Erythroblast (primary cell): ENCODE data around the gene ADPRHL1.
"Not testable (repeated sequence)": the region's sequence is repeated elsewhere in the genome, so short reads cannot be mapped to it uniquely, and the experiment has no call there.

Experiments
- DNase-seq, 2 experiments: peaks; one replicate each; lab custom pipeline; 2025; lab: John Stamatoyannopoulos, UW
- GATA1 ChIP-seq: IDR thresholded peaks from 2 replicates; pipeline ENCODE4 v1.6.1; 2011; ENCODE audit warnings: low read depth, mild to moderate bottlenecking, control low read depth, low read length, moderate library complexity
- POLR2A ChIP-seq: IDR thresholded peaks from 2 replicates; pipeline ENCODE4 v1.6.1; 2011; ENCODE audit warnings: mild to moderate bottlenecking, low read length

The ADPRHL1 gene

DNA sequence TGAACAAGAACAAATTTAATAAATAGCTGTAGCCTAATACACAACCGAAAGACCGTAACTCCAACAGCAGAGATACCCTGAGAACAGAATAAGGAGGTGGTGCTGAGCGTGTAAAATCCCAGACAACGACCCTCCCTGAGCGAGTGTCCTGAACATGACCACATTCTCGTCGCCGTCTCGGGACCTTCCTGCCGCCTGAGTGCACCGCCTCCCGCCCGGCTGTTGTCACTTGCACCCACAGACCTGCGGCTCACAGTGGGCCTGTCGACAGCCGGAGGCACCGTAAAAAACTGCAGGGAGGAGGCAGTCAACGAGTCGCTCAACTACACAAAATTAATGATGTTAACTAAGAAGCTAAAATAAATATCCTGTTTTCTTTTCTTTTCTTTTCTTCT lies 53.5 kb downstream of the ADPRHL1 start:
- TF ChIP-seq POLR2A, result no peak
- no peak for TF ChIP-seq GATA1
- DNase-seq, result no peak

DNA sequence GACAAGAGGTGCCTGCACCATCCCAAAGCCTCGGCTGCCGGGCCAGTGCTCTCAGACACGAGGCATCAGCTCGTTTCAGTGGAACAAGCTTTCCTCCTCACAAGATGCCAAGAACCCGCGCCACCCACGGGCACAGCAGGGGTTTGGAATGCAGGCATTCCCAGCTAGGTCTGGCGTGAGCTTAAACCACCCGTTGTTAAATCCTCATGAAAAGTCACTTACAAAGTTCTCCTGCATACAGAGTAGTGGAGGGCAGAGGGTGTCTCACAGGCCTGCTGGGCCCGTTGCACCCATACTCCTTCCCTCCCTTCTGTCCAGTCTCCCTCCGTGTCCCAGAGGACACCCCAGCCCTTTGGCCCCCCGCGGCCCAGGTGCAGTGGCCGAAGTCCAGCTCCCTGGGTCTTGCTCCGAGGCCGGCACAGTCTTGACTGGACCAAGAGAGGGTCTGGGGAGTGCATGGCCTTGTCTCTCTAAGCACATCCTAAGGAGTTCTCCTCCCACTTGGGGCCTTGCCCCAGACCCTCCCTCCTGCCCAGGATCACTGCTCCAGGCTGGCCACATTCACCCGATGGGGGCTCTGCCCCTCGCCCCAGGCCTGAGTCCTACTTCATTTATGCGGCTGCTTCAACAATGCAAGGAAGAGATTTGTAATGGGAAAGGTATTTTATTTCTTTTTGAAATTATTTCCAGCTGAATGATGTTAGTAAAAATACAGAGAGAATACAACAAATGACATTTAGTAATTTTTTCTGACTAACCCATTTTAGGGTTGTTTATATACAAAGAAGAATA lies 54.1 kb downstream of the ADPRHL1 start:
- no peak for DNase-seq
- TF ChIP-seq GATA1 (no peak), POLR2A (no peak)

DNA sequence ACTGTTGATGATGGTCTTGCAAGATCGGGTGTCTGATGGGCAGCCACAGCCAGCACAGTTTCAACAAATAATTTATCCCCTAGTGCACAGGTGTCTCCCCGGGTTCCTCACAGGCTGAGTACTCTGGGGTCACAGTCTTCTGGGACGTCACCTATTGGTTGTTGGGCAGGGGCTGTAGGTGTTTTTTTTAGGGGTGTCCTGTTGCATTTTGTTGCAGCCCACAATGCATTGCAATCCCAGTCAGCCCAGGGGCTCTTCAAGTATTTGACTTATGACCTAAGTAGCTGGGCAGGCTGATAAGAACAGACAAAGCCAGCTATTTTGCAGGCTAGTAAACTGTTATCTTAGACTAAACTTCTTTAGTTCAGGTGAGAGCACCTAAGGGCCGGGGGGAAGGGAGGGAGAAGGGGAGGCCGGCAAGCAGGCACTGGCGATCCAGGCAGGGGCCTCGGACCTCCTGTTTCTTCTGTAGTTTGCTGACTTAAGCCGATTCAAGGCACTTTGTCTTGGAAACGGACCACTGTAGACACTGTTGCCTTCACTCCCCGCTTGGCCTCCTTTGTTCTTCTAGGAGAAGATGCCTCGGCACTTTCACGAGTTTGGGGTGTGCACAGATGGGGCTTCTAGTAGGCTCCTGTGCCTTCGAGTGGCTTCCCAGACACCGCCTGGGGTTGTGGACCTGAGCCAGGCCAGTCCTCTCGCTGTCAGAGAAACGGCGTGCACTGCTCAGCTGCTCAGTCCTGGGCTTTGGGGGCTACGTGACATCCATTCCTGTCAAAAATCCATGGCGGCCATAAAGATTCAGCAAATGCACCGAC lies 55.5 kb downstream of the ADPRHL1 start:
- no peak for DNase-seq
- TF ChIP-seq GATA1 (no peak), POLR2A (no peak)

DNA sequence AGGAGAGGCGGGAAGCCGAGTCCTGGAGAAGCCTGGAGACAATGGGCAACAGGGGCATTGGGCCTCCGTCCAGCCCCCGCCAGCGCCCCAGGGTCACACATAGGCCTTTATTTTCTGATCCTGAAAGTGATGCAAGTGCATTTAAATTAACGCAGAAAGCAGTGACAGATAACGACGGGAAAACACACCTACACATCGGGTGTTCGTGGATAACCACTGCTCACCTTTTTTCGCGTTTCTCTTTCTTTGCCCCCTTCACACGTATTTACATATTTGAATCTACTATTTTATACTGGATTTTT lies 59.0 kb downstream of the ADPRHL1 start:
- no peak for DNase-seq
- TF ChIP-seq POLR2A (no peak), GATA1 (no peak)

DNA sequence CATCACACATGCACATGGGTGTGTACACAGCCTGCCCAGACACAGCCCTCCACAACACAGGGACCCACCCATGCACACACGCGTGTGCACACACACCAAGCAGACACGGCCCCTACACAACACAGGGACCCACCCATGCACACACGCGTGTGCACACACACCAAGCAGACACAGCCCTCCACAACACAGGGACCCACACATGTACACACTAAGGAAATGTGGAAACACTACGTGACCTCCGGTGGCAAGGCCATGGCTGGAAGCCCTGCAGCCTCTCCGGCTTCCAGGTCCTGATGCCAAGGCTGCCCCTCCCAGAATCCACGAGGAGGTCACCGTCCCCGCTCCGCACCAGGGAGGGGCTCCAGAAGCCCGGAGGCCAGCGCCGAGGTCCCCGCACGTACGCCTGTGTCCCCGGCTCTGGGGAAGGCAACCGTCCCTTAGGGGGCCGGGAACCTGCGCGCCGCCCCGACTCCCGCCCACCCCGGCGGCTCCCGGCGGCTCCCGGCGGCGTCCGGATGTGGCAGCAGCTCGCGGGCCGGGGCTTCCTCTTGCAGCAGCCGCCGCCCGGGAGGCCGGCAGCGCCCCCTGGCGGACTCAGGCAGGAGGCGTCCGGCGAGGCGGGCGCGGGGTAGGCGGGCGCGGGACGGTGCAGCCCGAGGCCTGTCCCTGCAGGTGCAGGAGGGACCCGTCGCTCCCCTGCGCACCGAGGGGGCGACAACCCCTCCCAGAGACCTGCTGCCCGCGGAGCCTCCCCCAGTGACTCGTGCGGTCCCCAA lies 59.5 kb downstream of the ADPRHL1 start:
- no peak for TF ChIP-seq POLR2A

DNA sequence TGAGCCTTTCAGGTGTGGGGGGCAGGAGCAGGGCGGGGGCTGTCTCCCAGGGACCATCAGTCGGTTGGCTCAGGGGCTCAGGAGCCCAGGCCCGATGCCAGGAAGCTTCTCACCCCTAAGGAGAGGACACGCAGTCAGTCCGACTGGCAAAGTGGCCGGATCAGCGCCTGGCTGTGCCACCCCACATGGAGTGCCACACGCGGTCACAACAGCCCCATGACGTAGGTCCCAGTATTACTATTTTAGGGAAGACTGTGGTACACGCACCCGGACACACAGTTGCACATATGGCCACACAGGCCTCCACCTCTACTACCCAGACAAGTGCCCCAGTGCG lies 60.1 kb downstream of the ADPRHL1 start:
- DNase-seq, result no peak
- no peak for TF ChIP-seq POLR2A
- TF ChIP-seq GATA1, result no peak

More for the DNA sequence above, 59.5 kb downstream of the ADPRHL1 start:
- peak; percentile 79 to 87 for DNase-seq

DNA sequence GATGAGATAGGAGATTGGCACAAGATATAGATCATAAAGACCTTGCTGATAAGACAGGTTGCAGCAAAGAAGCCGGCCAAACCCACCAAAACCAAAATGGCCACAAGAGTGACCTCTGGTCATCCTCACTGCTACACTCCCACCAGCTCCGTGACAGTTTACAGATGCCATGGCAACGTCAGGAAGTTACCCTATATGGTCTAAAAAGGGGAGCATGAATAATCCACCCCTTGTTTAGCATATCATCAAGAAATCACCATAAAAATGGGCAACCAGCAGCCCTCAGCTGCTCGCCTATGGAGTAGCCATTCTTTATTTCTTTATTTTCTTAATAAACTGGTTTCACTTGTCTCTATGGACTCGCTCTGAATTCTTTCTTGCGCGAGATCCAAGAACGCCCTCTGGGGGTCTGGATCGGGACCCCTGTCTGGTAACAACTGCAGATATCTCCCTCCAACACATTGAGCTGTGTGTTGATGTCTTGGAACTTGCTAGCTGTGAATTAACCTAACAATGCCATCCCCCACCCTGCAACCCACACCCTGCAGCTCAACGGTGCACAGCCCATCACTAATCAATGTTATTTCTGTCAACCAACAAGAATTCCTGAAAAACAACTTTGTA lies 62.3 kb downstream of the ADPRHL1 start:
- no peak for TF ChIP-seq GATA1
- TF ChIP-seq POLR2A, result no peak
- DNase-seq, result no peak

DNA sequence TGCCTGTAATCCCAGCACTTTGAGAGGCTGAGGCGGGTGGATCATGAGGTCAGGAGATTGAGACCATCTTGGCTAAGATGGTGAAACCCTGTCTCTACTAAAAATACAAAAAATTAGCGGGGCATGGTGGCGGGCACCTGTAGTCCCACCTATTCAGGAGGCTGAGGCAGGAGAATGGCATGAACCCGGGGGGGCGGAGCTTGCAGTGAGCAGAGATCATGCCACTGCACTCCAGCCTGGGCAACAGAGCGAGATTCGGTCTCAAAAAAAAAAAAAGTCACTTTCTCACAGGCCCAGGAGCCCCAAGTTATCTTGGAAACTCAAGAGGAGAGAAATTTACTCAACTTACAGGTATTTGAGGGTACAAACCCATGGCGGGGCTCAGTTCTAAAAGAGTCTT lies 63.7 kb downstream of the ADPRHL1 start:
- DNase-seq, result not testable (repeated sequence)

DNA sequence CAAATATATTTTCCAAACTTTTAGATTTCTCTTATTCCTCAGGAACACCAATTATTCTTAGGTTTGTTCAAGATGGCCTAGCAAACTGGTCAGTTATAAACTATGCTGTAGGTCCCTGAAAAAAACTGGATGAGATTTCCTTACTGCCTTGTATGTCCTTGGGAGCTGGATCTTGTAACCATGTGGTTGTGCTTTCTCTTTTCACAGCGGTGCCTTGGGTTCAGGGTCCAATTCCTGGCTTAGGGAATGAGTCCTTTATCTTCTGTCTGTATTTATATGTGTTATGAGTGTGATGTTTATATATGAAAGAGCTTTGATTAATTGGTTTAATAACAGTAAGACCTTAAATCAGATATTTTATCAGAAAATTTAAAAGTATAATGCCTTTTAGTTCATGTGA lies 65.9 kb downstream of the ADPRHL1 start:
- DNase-seq, result no peak
- no peak for TF ChIP-seq GATA1
- TF ChIP-seq POLR2A, result no peak

DNA sequence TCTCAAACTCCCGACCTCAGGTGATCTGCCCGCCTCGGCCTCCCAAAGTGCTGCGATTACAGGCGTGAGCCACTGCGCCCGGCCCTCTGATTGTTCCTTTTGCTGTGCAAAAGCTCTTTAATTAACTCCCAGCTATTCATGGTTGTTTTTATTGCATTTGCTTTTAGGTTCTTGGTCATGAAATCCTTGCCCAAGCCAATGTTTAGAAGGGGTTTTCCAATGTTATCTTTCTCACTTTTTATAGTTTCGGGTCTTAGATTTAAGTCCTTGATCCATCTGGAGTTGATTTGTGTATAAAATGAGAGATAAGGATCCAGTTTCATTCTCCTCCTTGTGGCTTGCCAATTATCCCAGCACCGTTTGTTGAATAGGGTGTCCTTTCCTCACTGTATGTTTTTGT lies 70.2 kb downstream of the ADPRHL1 start:
- DNase-seq, result no peak
- no peak for TF ChIP-seq POLR2A

DNA sequence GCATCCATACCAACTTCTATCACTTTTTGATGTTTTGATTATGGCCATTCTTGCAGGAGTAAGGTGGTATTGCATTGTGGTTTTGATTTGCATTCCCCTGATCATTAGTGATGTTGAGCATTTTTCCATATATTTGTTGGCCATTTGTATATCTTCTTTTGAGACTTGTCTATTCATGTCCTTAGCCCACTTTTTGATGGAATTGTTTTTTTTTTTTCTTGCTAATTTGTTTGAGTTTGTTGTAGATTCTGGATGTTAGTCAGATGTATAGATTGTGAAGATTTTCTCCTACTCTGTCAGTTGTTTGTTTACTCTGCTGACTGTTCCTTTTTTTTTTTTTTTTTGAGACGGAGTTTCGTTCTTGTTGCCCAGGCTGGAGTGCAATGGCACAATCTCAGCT lies 70.7 kb downstream of the ADPRHL1 start:
- not testable (repeated sequence) for DNase-seq

DNA sequence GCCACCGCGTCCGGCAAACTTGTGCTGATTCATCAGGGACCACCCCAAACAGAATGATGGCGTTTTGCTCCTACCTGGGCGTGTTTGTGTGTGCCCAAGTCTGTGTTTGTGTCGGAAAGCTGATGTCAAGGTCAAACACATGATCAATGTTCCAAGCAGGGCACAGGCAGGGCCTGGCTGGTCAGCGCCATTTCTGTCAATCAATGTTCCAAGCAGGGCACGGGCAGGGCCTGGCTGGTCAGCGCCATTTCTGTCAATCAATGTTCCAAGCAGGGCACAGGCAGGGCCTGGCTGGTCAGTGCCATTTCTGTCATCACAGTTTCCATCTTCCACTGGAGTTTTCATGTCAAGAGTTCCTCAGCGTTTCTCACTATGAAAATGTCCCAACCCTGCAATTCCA lies 74.5 kb downstream of the ADPRHL1 start:
- TF ChIP-seq GATA1 (no peak), POLR2A (no peak)
- no peak for DNase-seq

DNA sequence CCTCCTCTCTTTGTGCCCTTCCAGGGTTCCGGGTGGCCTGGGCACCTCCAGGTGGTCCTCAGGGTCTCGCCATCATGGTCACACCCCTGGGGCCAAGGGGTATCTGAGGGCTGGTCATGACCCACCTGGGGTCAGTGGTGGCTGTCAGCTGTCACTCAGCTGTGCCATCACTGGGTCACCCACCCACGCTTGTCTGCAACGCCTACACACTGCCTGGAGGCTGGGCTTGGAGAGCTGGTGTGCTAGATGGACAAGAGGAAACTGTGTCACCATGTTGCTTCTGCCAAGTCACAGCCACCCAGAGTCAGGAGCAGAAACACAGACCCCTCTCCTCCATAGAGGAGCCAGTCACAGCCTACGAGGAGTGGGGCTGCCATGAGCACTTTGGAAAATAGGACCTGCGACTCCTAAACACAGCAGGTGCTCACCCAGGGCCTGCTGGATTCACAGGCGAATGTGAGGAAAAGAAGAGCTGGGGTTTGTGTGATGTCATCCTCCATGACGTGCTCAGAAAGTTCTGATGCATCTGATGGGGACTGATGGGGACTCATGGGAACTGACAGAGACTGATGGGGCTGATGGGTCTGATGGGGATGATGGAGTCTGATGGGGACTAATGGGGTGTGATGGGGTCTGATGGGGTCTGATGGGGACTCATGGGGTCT lies 78.6 kb downstream of the ADPRHL1 start:
- DNase-seq, result no peak
- TF ChIP-seq GATA1, result no peak
